ENCODE results near the gene GANAB.
A peak's percentile ranks its signal among the peaks of the same experiment; 100 is the strongest.
"Not testable (repeated sequence)": the region's sequence is repeated elsewhere in the genome, so short reads cannot be mapped to it uniquely, and the experiment has no call there.

The GANAB gene

GRCh38 chr11:62645946-62646824 lies at the start of gene GANAB:
Gene GANAB (minus strand): TSS chr11:62646613. CDS start chr11:62646599, 14 bp downstream.
- DNase-seq, result peak; percentile 87

GRCh38 chr11:62694455-62695167 lies 48.2 kb upstream of the GANAB start:
- peak; percentile 8 for DNase-seq

- DNase-seq, result not testable (repeated sequence)
Observed at GRCh38 chr11:62693624-62694023, 47.2 kb upstream of the GANAB start.

- DNase-seq, result no peak
Observed at GRCh38 chr11:62689421-62690183, 43.2 kb upstream of the GANAB start, which contains the start of gene LRRN4CL. Gene LRRN4CL (minus strand): TSS chr11:62689530. CDS start chr11:62688508, 1,022 bp downstream.

GRCh38 chr11:62688491-62688890 lies 42.1 kb upstream of the GANAB start:
- no peak for DNase-seq

- no peak for DNase-seq
Observed at GRCh38 chr11:62687508-62688396, 41.3 kb upstream of the GANAB start.

- no peak for DNase-seq
Observed at GRCh38 chr11:62682518-62682917, 36.1 kb upstream of the GANAB start.

GRCh38 chr11:62680825-62681240 lies 34.4 kb upstream of the GANAB start:
- DNase-seq, result peak; percentile 63

- DNase-seq, result peak; percentile 67
Observed at GRCh38 chr11:62678770-62679696, 32.6 kb upstream of the GANAB start, which contains the start of gene UBXN1. Gene UBXN1 (minus strand): TSS chr11:62679073. CDS start chr11:62678923, 150 bp downstream.

GRCh38 chr11:62678433-62678769 lies 32.0 kb upstream of the GANAB start:
- DNase-seq, result no peak

GRCh38 chr11:62677714-62678113 lies 31.3 kb upstream of the GANAB start:
- DNase-seq, result no peak

- no peak for DNase-seq
Observed at GRCh38 chr11:62677156-62677555, 30.7 kb upstream of the GANAB start.

GRCh38 chr11:62676698-62677097 lies 30.3 kb upstream of the GANAB start:
- DNase-seq, result no peak

GRCh38 chr11:62675415-62675814 lies 29.0 kb upstream of the GANAB start:
- not testable (repeated sequence) for DNase-seq

GRCh38 chr11:62673196-62673525 lies 26.7 kb upstream of the GANAB start:
- DNase-seq, result no peak

- DNase-seq, result peak; percentile 60
Observed at GRCh38 chr11:62671608-62672389, 25.4 kb upstream of the GANAB start, which contains the start of the genes LBHD1 and UQCC3. Gene LBHD1 (minus strand): TSS chr11:62672267. CDS start chr11:62670031, 2,236 bp downstream. Gene UQCC3 (plus strand): TSS chr11:62671673. CDS start chr11:62671746, 73 bp downstream.

GRCh38 chr11:62671236-62671607 lies 24.8 kb upstream of the GANAB start:
- peak; percentile 71 for DNase-seq

GRCh38 chr11:62669420-62670161 lies 23.2 kb upstream of the GANAB start:
- no peak for DNase-seq

- DNase-seq, result no peak
Observed at GRCh38 chr11:62667460-62667859, 21.0 kb upstream of the GANAB start.

Measured in GF-D8 (cell line).